HG03135 (cell line): ENCODE measurements around the gene ADGRA1.
"Not testable (repeated sequence)": the region's sequence is repeated elsewhere in the genome, so short reads cannot be mapped to it uniquely, and the experiment has no call there.

Source experiments
- ATAC-seq: cut with Tn5 transposase; IDR thresholded peaks from one replicate; pipeline ENCODE4 v1.9.1; 2021; ENCODE audit warnings: mild to moderate bottlenecking, moderate library complexity; ENCODE audit not compliant: unreplicated experiment

The ADGRA1 gene

GRCh38 chr10:133141144-133141957, 53.6 kb downstream of the ADGRA1 start:
- ATAC-seq = no peak

- ATAC-seq = no peak
These were observed 54.2 kb downstream of the ADGRA1 start for GRCh38 chr10:133141958-133142340.

GRCh38 chr10:133142523-133143199, 54.9 kb downstream of the ADGRA1 start:
- ATAC-seq = no peak

GRCh38 chr10:133143200-133143533, 55.4 kb downstream of the ADGRA1 start:
- no peak for ATAC-seq

GRCh38 chr10:133143546-133143945, 55.8 kb downstream of the ADGRA1 start:
- no peak for ATAC-seq

GRCh38 chr10:133144771-133145170, 57.0 kb downstream of the ADGRA1 start:
- ATAC-seq = no peak

- ATAC-seq = no peak
These were observed 62.5 kb downstream of the ADGRA1 start for GRCh38 chr10:133150226-133150625.

- ATAC-seq = no peak
These were observed 62.9 kb downstream of the ADGRA1 start for GRCh38 chr10:133150656-133151055.

- ATAC-seq = not testable (repeated sequence)
These were observed 63.3 kb downstream of the ADGRA1 start for GRCh38 chr10:133151071-133151470.

GRCh38 chr10:133151543-133151972, 63.8 kb downstream of the ADGRA1 start:
- ATAC-seq = no peak

GRCh38 chr10:133154411-133154810, 66.7 kb downstream of the ADGRA1 start:
- ATAC-seq = no peak

- no peak for ATAC-seq
These were observed 67.5 kb downstream of the ADGRA1 start for GRCh38 chr10:133154996-133155778.

GRCh38 chr10:133156674-133157579, 69.2 kb downstream of the ADGRA1 start:
- ATAC-seq = no peak

- no peak for ATAC-seq
These were observed 70.1 kb downstream of the ADGRA1 start for GRCh38 chr10:133157662-133158436.

- no peak for ATAC-seq
These were observed 70.7 kb downstream of the ADGRA1 start for GRCh38 chr10:133158437-133158755.

GRCh38 chr10:133158756-133159610, 71.3 kb downstream of the ADGRA1 start:
- no peak for ATAC-seq

GRCh38 chr10:133159611-133159949, 71.9 kb downstream of the ADGRA1 start:
- no peak for ATAC-seq

- no peak for ATAC-seq
These were observed 72.5 kb downstream of the ADGRA1 start, which contains the start of gene KNDC1 for GRCh38 chr10:133159950-133160825. Gene KNDC1, plus strand, starts transcription at chr10:133160219. Its CDS starts 249 bp downstream, at chr10:133160468.
